Kidney epithelial cell (primary cell): ENCODE results near the gene C17orf113. TPM values are rescaled to one million over a fixed set of nuclear protein-coding genes. Genes with fewer than 3 reads are reported as not detected.

Experiments used
- DNase-seq: peaks from one replicate; pipeline ENCODE4 v3.0.0-alpha.2; 2010; ENCODE audit warnings: low read depth
- H3K27me3 ChIP-seq: 2 replicates; pipeline ENCODE4 v1.6.0; 2011; ENCODE audit warnings: low read length; ENCODE audit not compliant: control insufficient read depth, insufficient read depth
- H3K36me3 ChIP-seq: 2 replicates; pipeline ENCODE4 v1.5.1; 2011; ENCODE audit warnings: low read length; ENCODE audit not compliant: control insufficient read depth, insufficient read depth
- H3K4me3 ChIP-seq: 2 replicates; pipeline ENCODE4 v1.5.1; 2011; ENCODE audit warnings: low read depth, mild to moderate bottlenecking, control low read depth, low read length
- total RNA-seq: library from RNA; depleted of rRNA; stranded (reverse); fragments of >200 nt; gene quantifications from 2 replicates; pipeline ENCODE4 v1.2.3, GENCODE V29; 2015
- TF ChIP-seq, protein P1 (sequence below): IDR thresholded peaks from 2 replicates; pipeline ENCODE4 v1.5.1; 2011; ENCODE audit warnings: mild to moderate bottlenecking, moderate library complexity, low read length, control low read depth, inconsistent platforms; ENCODE audit not compliant: insufficient read depth, poor library complexity, severe bottlenecking

The C17orf113 gene
- total RNA-seq, result 0.34 and 0.75 TPM in 2 replicates

DNA sequence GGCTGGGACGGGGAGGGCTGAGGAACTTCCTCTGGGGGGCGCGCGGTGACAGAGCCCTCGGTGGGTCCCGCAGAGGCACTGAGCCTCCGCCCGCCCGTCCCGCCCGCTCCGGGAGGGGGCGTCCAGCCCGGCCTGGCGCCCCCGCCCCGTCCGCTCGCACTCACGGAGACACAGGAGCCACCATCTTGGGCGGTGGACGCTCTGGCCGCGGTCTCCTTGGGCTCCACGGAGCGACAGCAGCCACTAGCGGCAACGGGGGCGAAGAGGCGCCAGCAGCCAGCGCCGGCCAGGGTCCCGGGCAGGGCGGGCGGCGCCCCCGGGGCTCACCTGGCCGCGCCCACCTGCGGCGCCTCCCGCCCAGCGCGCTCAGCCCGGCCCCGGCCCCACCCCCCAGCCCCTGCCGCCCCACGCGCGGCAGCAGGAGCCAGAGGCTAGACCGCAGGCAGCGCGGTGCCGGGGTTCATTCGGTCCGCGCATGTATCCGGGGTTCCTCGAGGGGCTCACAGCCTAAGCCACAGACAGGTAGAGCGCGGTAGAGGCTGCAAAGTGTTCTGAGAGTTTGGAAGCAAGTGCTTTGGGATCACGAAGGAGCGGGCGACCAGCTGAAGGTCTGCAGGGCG, at the start of gene C17orf113:
C17orf113 (minus strand) TSS at position 209 of the 620 bp plus-strand sequence. CDS start 7,225 bp downstream, outside the sequence.
- no peak for DNase-seq
- Histone ChIP-seq H3K27me3 (peaks cover 33% of the 10 kb centered on the region), H3K36me3 (no peaks in the 10 kb centered on the region), H3K4me3 (peak within 1 kb of the TSS; percentile 53)
- TF ChIP-seq, protein P1, sequence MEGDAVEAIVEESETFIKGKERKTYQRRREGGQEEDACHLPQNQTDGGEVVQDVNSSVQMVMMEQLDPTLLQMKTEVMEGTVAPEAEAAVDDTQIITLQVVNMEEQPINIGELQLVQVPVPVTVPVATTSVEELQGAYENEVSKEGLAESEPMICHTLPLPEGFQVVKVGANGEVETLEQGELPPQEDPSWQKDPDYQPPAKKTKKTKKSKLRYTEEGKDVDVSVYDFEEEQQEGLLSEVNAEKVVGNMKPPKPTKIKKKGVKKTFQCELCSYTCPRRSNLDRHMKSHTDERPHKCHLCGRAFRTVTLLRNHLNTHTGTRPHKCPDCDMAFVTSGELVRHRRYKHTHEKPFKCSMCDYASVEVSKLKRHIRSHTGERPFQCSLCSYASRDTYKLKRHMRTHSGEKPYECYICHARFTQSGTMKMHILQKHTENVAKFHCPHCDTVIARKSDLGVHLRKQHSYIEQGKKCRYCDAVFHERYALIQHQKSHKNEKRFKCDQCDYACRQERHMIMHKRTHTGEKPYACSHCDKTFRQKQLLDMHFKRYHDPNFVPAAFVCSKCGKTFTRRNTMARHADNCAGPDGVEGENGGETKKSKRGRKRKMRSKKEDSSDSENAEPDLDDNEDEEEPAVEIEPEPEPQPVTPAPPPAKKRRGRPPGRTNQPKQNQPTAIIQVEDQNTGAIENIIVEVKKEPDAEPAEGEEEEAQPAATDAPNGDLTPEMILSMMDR, result no peak

DNA sequence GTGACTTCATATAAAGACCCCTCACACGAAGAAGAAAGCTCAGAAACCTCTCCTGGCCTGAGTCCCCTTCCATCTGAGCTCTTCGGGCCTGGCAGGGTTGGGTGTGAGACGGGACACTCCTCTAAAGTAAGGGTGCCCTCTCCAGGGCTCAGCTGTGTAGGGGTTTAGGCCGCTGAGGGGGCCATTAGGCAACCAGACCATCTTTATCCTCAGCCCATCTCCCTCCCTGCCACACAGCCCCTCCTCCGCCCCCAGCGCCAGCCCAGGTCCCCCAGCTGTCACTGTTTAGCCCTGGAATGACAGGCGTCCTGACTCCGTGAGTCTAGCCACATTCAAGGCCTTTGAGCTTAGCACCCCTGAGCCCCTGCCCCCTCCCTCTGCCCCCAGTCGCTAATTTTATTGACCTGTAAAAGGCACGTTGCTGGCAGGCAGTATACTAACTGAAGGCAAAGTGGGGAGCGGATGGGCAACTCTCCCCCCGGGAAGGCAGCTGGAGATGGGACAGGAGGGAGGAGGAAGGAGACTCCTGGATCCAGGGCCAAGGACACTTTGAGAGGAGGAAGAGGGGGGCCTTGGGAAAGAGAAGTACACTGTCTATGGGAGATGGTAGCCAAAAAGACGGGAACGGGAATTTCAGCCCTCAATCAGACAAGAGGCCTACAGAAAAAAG, 48.5 kb upstream of the C17orf113 start:
- DNase-seq, result no peak
- no peak overlapping the region for H3K4me3 ChIP-seq
- no peaks in the 10 kb centered on the region for H3K36me3 ChIP-seq
- TF ChIP-seq, protein P1, result no peak
- H3K27me3 ChIP-seq, result peaks cover 23% of the 10 kb centered on the region

GRCh38 chr17:42097691-42098631, 47.6 kb upstream of the C17orf113 start, which contains the start of gene ZNF385C:
Gene ZNF385C (minus strand): TSS chr17:42098473. CDS start chr17:42063056, 35,417 bp downstream.
- TF ChIP-seq, protein P1, result no peak
- Histone ChIP-seq H3K36me3 (no peaks in the 10 kb centered on the region), H3K4me3 (no peak within 1 kb of the TSS), H3K27me3 (peaks cover 23% of the 10 kb centered on the region)
- DNase-seq, result no peak

- H3K36me3 ChIP-seq, result no peaks in the 10 kb centered on the region
- DNase-seq, result no peak
- TF ChIP-seq, protein P1, result no peak
- H3K27me3 ChIP-seq, result peaks cover 26% of the 10 kb centered on the region
- H3K4me3 ChIP-seq, result no peak overlapping the region
Measured at GRCh38 chr17:42096360-42097111, 46.1 kb upstream of the C17orf113 start.

DNA sequence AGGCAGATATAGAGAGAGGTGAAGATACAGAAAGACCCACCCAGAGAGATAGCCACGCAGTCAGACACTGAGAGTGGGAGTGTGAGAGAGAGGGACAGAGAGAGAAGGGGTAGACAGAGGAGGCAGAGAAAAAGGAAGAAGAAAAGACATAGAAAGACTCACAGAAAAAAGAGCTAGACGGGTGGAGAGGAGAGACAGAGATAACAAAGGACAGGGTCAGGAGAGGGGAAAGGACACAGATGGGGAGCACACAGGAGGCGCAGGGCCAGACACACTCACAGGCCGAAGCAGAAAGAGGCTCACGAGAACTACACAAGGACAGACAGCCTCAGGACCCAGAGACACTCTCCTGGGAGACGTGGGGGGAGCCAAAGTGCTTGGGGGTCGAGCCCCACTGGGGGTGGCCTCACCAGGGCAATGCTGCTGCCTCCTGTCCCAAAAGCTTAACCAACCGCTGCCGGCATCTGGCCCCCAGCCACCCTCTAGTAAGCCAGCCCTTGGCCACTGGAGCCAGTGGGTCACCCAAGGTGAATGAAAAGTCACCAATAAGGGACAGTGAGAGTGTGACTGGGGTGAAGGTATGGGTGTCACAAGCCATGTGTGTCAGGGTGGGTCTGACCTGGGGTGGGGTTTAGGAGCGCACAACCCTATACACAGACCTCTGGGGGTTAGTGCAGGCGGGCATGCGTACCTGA, 44.1 kb upstream of the C17orf113 start:
- H3K36me3 ChIP-seq, result no peaks in the 10 kb centered on the region
- TF ChIP-seq, protein P1, result no peak
- DNase-seq, result no peak
- peaks cover 26% of the 10 kb centered on the region for H3K27me3 ChIP-seq
- H3K4me3 ChIP-seq, result no peak overlapping the region
